ENCODE data around the gene PDE4D. TPM values are rescaled to one million over a fixed set of nuclear protein-coding genes. Genes with fewer than 3 reads are reported as not detected.

PDE4D gene
- total and polyA plus RNA-seq, 2 of the 4 experiments (the other 2 are of a cell fraction): 1.4 to 7.9 TPM

GRCh38 chr5:59312223-59312622, 581.3 kb downstream of the PDE4D start:
- no peaks in the 10 kb centered on the region; the same call in 1 of the 2 replicates for H3K27me3 ChIP-seq (ENCODE audit: control insufficient read depth, insufficient read depth, low read length)
- no peak overlapping the region for H4K8ac ChIP-seq (ENCODE audit: low read depth in 2 of 2, low read length in 2 of 2)
- H2AK5ac ChIP-seq (ENCODE audit: low read depth, low read length): no peak overlapping the region
- intact Hi-C loops (cut with micrococcal nuclease): no loop called here
- no peaks in the 10 kb centered on the region for H3K79me1 ChIP-seq (ENCODE audit: low read depth in 1 of 2, low read length in 2 of 2)
- ATAC-seq (ENCODE audit: low read depth) (no peak), DNase-seq (no peak)
- H3K14ac ChIP-seq (replicated peaks; ENCODE audit: low read depth, low read length): no peak overlapping the region
- H3K4ac ChIP-seq (ENCODE audit: low read depth, low read length): no peak overlapping the region
- no CpG with 5 or more reads among the region's 3 CpGs for WGBS, 2 experiments (ENCODE audit: extremely low coverage in 2 of 2, insufficient read length in 1 of 2)
- BruUV-seq (replicated peaks): no TSS peak
- no peak overlapping the region for H2BK15ac ChIP-seq (ENCODE audit: low read depth, low read length)
- no peak overlapping the region for H4K91ac ChIP-seq (ENCODE audit: insufficient read depth, low read depth, low read length)
- H3K23ac ChIP-seq (ENCODE audit: low read depth, low read length): no peak overlapping the region
- H4K5ac ChIP-seq (ENCODE audit: low read depth, low read length): no peak overlapping the region
- H4K20me1 ChIP-seq (ENCODE audit: insufficient read depth, low read length): no peaks in the 10 kb centered on the region
- no peak overlapping the region for H3K56ac ChIP-seq (ENCODE audit: extremely low read depth, insufficient read depth, low read length)
- H3K27ac ChIP-seq (ENCODE audit: insufficient read depth, low read length): no peak overlapping the region
- no peaks in the 10 kb centered on the region; the same call in 1 of the 2 replicates for H3K9me1 ChIP-seq (ENCODE audit: insufficient read depth, low read length)
- dilution Hi-C loops (cut with HindIII; ENCODE audit: low sequenced_read_pairs, unreplicated experiment): no loop called here
- H2BK20ac ChIP-seq (ENCODE audit: low read depth, low read length): no peak overlapping the region
- H3K4me1 ChIP-seq (ENCODE audit: control insufficient read depth, insufficient read depth, low read length): peaks cover 5% of the 10 kb centered on the region; the same call in 1 of the 2 replicates
- in situ Hi-C loops (cut with MboI; ENCODE audit: low sequenced_read_pairs): no loop called here
- ChIA-PET CTCF (no interaction called here), POLR2A (ENCODE audit: unreplicated experiment) (no interaction called here)
- H3K9me3 ChIP-seq (ENCODE audit: control insufficient read depth, insufficient read depth, low read length): no peaks in the 10 kb centered on the region
- no peak overlapping the region for H3K4me3 ChIP-seq (ENCODE audit: insufficient read depth, low read depth, low read length)
- no peak overlapping the region for H2AFZ ChIP-seq (replicated peaks; ENCODE audit: low read length, poor library complexity)
- H2AK9ac ChIP-seq (replicated peaks; ENCODE audit: low read depth, low read length, poor library complexity): no peak overlapping the region
- H2BK120ac ChIP-seq (ENCODE audit: low read depth, low read length): no peak overlapping the region
- no peak overlapping the region for H3K4me2 ChIP-seq (ENCODE audit: low read depth, low read length)
- TF ChIP-seq CEBPB (IDR thresholded peaks at IDR 0.05; ENCODE audit: low read depth, low read length) (no peak), SMC3 (IDR thresholded peaks at IDR 0.05; ENCODE audit: low read depth, low read length) (no peak), RCOR1 (IDR thresholded peaks at IDR 0.05; ENCODE audit: insufficient replicate concordance, low read length) (no peak), MAFK (IDR thresholded peaks at IDR 0.05; ENCODE audit: low read depth, low read length) (no peak), ELK1 (IDR thresholded peaks at IDR 0.05; ENCODE audit: borderline replicate concordance, low read depth, low read length) (no peak), MAZ (IDR thresholded peaks at IDR 0.05; ENCODE audit: borderline replicate concordance, low read depth, low read length) (no peak), NFE2L2 (IDR thresholded peaks at IDR 0.05; ENCODE audit: low read depth, low read length) (no peak), BHLHE40 (IDR thresholded peaks at IDR 0.05; ENCODE audit: low read depth, low read length) (no peak), RAD21 (IDR thresholded peaks at IDR 0.05; ENCODE audit: low read length) (no peak), FOS (IDR thresholded peaks at IDR 0.05; ENCODE audit: low read depth, low read length) (no peak), CTCF (conservative IDR thresholded peaks at IDR 0.05; ENCODE audit: low read depth, low read length) (no peak), RFX5 (IDR thresholded peaks at IDR 0.05; ENCODE audit: low read depth, low read length) (no peak), CHD1 (IDR thresholded peaks at IDR 0.05; ENCODE audit: low read depth, low read length) (no peak), USF2 (IDR thresholded peaks at IDR 0.05; ENCODE audit: low read depth, low read length) (no peak)
- no peak overlapping the region for H3K18ac ChIP-seq (ENCODE audit: low read depth, low read length)
- no peaks in the 10 kb centered on the region for H3K36me3 ChIP-seq (ENCODE audit: control insufficient read depth, insufficient read depth, low read length)
- no peak overlapping the region for H3K9ac ChIP-seq (ENCODE audit: low read depth, low read length)
- no peak overlapping the region for H2BK5ac ChIP-seq (ENCODE audit: low read depth, low read length, poor library complexity, severe bottlenecking)

Measured in IMR-90 (cell line).